PC-9 (cell line): ENCODE measurements around the gene LGI4. TPM values are rescaled to one million over a fixed set of nuclear protein-coding genes. Genes with fewer than 3 reads are reported as not detected.
"Not testable (repeated sequence)": the region's sequence is repeated elsewhere in the genome, so short reads cannot be mapped to it uniquely, and the experiment has no call there.

Experiments used
- BruUV-seq: library from RNA; stranded (reverse); fragments of 400-500 nt; replicated peaks from 2 replicates; lab custom pipeline; 2021; lab: Mats Ljungman, UMichigan
- CTCF ChIA-PET: fragments of 300-600 bp; sonication (Branson Sonifier 250); formaldehyde crosslinking; loops from one replicate; lab custom pipeline; 2022; ENCODE audit warnings: antibody characterized with exemption; lab: Charles Lee
- POLR2A ChIA-PET: fragments of 300-600 bp; sonication (Branson Sonifier 250); formaldehyde crosslinking; loops from one replicate; lab custom pipeline; 2022; ENCODE audit warnings: antibody characterized with exemption; ENCODE audit not compliant: unreplicated experiment; lab: Charles Lee
- DNase-seq, 2 experiments: peaks; one replicate each; pipeline versions ENCODE4 v3.0.0 to v3.0.0-alpha.2; 2015 to 2022; ENCODE audit warnings: mixed read lengths in 1 of 2
- H2AFZ ChIP-seq: fragments of 200-600 bp; sonication (generic); 2 replicates; pipeline ENCODE4 v1.8.1; 2017; ENCODE audit warnings: antibody characterized with exemption
- H3F3A ChIP-seq: fragments of 200-600 bp; sonication (generic); 2 replicates; pipeline ENCODE4 v1.8.1; 2017; ENCODE audit warnings: antibody characterized with exemption, mild to moderate bottlenecking, low read depth; ENCODE audit not compliant: insufficient read depth
- H3K27ac ChIP-seq: fragments of 200-600 bp; sonication (generic); 2 replicates; pipeline ENCODE4 v1.6.1; 2016; ENCODE audit warnings: mixed run types
- H3K27me3 ChIP-seq: fragments of 200-600 bp; sonication (generic); 2 replicates; pipeline ENCODE4 v1.6.1; 2016; ENCODE audit warnings: low read depth, mixed run types; ENCODE audit not compliant: insufficient read depth
- H3K36me3 ChIP-seq: fragments of 200-600 bp; sonication (generic); 2 replicates; pipeline ENCODE4 v1.6.1; 2016; ENCODE audit warnings: low read depth, mixed run types
- H3K4me1 ChIP-seq: fragments of 200-600 bp; sonication (generic); replicated peaks from 2 replicates; pipeline ENCODE4 v1.6.1; 2016; ENCODE audit warnings: mixed run types; ENCODE audit not compliant: insufficient read depth
- H3K4me2 ChIP-seq: fragments of 200-600 bp; sonication (generic); 2 replicates; pipeline ENCODE4 v1.6.1; 2017; ENCODE audit warnings: mixed run types
- H3K4me3 ChIP-seq: fragments of 200-600 bp; sonication (generic); 2 replicates; pipeline ENCODE4 v1.6.1; 2016; ENCODE audit warnings: mixed run types
- H3K79me2 ChIP-seq: fragments of 200-600 bp; sonication (generic); 2 replicates; pipeline ENCODE4 v1.6.1; 2017; ENCODE audit warnings: low read depth, mixed run types
- H3K9me2 ChIP-seq: fragments of 200-600 bp; sonication (generic); 2 replicates; pipeline ENCODE4 v1.8.1; 2017; ENCODE audit warnings: mild to moderate bottlenecking; ENCODE audit not compliant: insufficient read depth
- H3K9me3 ChIP-seq: fragments of 200-600 bp; sonication (generic); 2 replicates; pipeline ENCODE4 v1.8.1; 2016; ENCODE audit warnings: low read depth; ENCODE audit not compliant: insufficient read depth
- H4K20me1 ChIP-seq: fragments of 200-600 bp; sonication (generic); 2 replicates; pipeline ENCODE4 v1.8.1; 2017; ENCODE audit not compliant: insufficient read depth
- EZH2 ChIP-seq: fragments of 200-600 bp; sonication (generic); IDR thresholded peaks from 2 replicates; pipeline ENCODE4 v1.8.0; 2017; ENCODE audit warnings: antibody characterized with exemption, low read depth
- intact Hi-C: fragments of 100-400 bp; cut with micrococcal nuclease; formaldehyde crosslinking; loops from one replicate; pipeline ENCODE4 v1.10.0; 2022; ENCODE audit not compliant: unreplicated experiment
- total RNA-seq: library from RNA; stranded (reverse); gene quantifications from 2 replicates; pipeline ENCODE4 v1.2.3, GENCODE V29; 2021
- TF ChIP-seq, protein P1 (sequence below): fragments of 200-600 bp; sonication (generic); conservative IDR thresholded peaks from 2 replicates; pipeline ENCODE4 v1.6.1; 2017; ENCODE audit warnings: mixed run types, antibody characterized with exemption, mild to moderate bottlenecking, moderate library complexity

Gene LGI4
- total RNA-seq, 1 experiment from 2014 or later: 1.2 TPM

DNA sequence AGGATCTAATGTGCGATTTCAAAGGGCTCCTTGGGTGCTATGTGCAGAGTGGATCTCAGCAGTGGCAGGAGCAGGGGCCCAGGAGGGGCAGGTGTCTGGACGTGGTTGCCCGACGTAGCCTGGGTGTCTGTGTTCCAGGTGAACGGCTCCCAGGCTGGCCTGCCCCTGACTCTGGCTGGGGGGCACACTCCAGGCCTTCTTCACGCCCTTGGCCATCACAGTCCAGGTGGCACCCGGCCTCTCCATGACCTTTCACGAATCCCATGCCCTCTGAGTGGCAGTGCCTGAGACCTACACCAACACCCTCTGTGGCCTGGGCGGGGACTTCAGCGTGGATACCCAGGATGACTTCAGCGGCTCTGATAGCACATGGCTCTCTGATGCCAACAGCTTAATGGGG lies 30.5 kb downstream of the LGI4 start:
- BruUV-seq: no TSS peak
- H3K4me3 ChIP-seq: no peak overlapping the region
- peaks cover 19% of the 10 kb centered on the region; the same call in 1 of the 2 replicates for H3F3A ChIP-seq
- no peak overlapping the region for H3K4me2 ChIP-seq
- H2AFZ ChIP-seq: no peak overlapping the region
- H3K27me3 ChIP-seq: no peaks in the 10 kb centered on the region
- ChIA-PET POLR2A (no interaction called here), CTCF (no interaction called here)
- no peak overlapping the region for H3K27ac ChIP-seq
- no peaks in the 10 kb centered on the region for H4K20me1 ChIP-seq
- TF ChIP-seq, protein P1, sequence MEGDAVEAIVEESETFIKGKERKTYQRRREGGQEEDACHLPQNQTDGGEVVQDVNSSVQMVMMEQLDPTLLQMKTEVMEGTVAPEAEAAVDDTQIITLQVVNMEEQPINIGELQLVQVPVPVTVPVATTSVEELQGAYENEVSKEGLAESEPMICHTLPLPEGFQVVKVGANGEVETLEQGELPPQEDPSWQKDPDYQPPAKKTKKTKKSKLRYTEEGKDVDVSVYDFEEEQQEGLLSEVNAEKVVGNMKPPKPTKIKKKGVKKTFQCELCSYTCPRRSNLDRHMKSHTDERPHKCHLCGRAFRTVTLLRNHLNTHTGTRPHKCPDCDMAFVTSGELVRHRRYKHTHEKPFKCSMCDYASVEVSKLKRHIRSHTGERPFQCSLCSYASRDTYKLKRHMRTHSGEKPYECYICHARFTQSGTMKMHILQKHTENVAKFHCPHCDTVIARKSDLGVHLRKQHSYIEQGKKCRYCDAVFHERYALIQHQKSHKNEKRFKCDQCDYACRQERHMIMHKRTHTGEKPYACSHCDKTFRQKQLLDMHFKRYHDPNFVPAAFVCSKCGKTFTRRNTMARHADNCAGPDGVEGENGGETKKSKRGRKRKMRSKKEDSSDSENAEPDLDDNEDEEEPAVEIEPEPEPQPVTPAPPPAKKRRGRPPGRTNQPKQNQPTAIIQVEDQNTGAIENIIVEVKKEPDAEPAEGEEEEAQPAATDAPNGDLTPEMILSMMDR: no peak
- TF ChIP-seq EZH2: no peak
- intact Hi-C loops: no loop called here
- H3K9me3 ChIP-seq: no peaks in the 10 kb centered on the region
- no peaks in the 10 kb centered on the region for H3K79me2 ChIP-seq
- H3K9me2 ChIP-seq: no peaks in the 10 kb centered on the region
- no peaks in the 10 kb centered on the region for H3K36me3 ChIP-seq
- no peak for DNase-seq
- H3K4me1 ChIP-seq: peaks cover 12% of the 10 kb centered on the region

DNA sequence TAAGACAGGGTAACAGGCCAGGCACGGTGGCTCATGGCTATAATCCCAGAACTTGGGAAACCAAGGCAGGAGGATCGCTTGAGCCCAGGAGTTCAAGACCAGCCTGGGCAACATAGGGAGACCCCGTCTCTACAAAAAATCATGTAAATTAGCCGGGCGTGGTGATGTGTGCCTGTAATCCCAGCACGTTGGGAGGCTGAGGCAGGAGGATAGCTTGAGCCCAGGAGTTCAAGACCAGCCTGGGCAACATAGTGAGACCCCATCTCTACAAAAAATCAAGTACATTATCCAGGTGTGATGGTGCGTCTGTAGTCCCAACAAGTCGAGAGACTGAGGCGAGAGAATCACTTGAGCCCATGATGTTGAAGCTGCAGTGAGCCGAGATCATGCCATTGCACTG lies 31.2 kb downstream of the LGI4 start:
- H3K4me2 ChIP-seq, CTCF ChIA-PET, H3K27me3 ChIP-seq, H3K9me2 ChIP-seq, H3K9me3 ChIP-seq, H3K79me2 ChIP-seq, DNase-seq, intact Hi-C loops, H3K4me3 ChIP-seq, BruUV-seq, POLR2A ChIA-PET, H2AFZ ChIP-seq, H3K36me3 ChIP-seq, H3K27ac ChIP-seq, H4K20me1 ChIP-seq: not testable (repeated sequence)
- peaks cover 10% of the 10 kb centered on the region for H3K4me1 ChIP-seq
- peaks cover 19% of the 10 kb centered on the region; the same call in 1 of the 2 replicates for H3F3A ChIP-seq

DNA sequence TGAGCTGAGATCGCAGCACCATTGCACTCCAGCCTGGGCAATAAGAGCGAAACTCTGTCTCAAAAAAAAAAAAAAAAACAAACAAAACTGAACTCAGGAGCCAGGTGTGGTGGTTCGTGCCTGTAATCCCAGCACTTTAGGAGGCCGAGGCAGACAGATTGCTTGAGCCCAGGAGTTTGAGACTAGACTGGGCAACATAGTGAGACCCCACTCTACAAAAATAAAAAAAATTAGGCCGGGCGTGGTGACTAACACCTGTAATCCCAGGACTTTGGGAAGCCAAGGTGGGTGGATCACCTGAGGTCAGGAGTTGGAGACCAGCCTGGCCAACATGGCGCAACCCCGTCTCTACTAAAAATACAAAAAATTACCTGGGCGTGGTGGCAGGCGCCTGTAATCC lies 32.9 kb downstream of the LGI4 start:
- BruUV-seq, H3K4me2 ChIP-seq, H3K9me2 ChIP-seq, H3K79me2 ChIP-seq, DNase-seq, H3K4me3 ChIP-seq, H2AFZ ChIP-seq, H3K27me3 ChIP-seq, CTCF ChIA-PET, H4K20me1 ChIP-seq, H3K27ac ChIP-seq, POLR2A ChIA-PET, H3K36me3 ChIP-seq, H3K9me3 ChIP-seq, intact Hi-C loops, H3K4me1 ChIP-seq: not testable (repeated sequence)
- H3F3A ChIP-seq: peaks cover 10% of the 10 kb centered on the region; the same call in 1 of the 2 replicates

DNA sequence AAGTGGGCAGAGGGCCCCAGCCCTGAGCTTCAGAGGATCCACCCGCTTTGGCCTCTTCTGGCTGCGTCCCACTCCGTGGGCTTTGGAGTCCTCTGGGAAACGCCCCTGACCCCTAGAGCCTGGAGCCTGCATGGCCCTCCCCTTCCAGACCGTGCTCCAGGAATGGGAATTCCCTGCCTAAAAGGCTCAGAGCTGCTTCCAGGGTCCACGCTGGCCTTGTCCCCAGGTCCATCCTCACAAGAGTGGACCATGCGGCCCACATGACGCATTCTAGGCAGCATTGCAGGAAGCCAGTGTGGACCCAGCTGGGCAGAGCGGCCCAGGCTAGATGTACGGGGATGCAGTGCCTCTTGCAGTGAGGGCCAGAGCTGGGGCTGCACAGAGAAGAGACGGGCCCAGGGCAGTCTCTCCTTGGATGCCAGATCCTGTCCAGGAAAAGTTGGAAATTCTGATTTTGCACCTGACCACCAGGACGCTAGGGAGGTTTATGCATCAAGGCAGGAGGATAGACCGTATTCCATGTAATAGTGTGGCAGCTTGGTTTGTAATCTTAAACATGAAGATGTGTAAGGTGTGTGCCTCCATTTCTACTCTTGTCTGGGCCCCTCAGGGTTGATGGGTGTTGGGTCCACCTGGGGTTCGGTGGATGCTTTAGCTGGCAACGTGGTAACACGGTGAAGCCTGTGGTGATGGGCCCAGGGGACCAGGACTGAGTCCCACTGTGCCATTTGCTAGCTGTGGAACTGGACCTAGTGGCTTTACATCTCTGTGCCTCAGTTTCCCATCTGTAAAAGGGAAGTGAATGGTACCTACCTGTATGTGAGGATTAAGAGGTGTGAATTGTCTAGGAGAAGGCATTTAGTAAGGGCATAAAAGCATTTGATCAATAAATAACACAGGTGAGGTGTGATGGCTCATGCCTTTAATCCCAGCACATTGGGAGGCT lies 34.0 kb downstream of the LGI4 start:
- no TSS peak for BruUV-seq
- intact Hi-C loops: no loop called here

More for the DNA sequence above, 34.0 kb downstream of the LGI4 start:
- CTCF ChIA-PET: no interaction called here
- POLR2A ChIA-PET: no interaction called here
- DNase-seq: no peak
- no peak overlapping the region for H3K27ac ChIP-seq
- no peak overlapping the region for H3K4me2 ChIP-seq
- TF ChIP-seq EZH2: no peak
- TF ChIP-seq, protein P1: no peak
- no peaks in the 10 kb centered on the region for H3K27me3 ChIP-seq
- H3K79me2 ChIP-seq: no peaks in the 10 kb centered on the region
- no peak overlapping the region for H3K4me3 ChIP-seq
- H4K20me1 ChIP-seq: no peaks in the 10 kb centered on the region
- H3K9me2 ChIP-seq: no peaks in the 10 kb centered on the region
- H3F3A ChIP-seq: peaks cover 3% of the 10 kb centered on the region; the same call in 1 of the 2 replicates
- H3K9me3 ChIP-seq: no peaks in the 10 kb centered on the region
- H2AFZ ChIP-seq: no peak overlapping the region
- H3K4me1 ChIP-seq: no peaks in the 10 kb centered on the region
- no peaks in the 10 kb centered on the region for H3K36me3 ChIP-seq
